ENCODE results near the gene MFN2. TPM values are rescaled to one million over a fixed set of nuclear protein-coding genes. Genes with fewer than 3 reads are reported as not detected.
"Not testable (repeated sequence)": the region's sequence is repeated elsewhere in the genome, so short reads cannot be mapped to it uniquely, and the experiment has no call there.

The MFN2 gene
- total RNA-seq, 1 experiment from 2014 or later: 32.0 TPM

DNA sequence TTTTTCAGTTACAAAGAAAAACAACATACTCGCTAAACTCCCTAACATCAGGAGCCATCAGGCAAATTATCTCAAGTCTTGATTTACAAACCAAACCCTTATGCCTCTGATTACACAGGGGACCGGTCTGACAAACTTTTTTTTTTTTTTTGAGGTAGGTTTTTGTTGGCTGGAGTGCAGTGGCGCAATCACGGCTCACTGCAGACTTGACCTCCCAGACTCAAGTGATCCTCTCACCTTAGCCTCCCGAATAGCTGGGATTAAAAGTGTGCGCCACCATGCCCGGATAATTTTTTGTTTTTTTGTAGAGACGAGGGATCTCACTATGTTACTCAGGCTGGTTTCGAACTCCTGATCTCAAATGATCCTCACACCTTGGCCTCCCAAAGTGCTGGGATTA, 35.3 kb downstream of the MFN2 start:
- no peak for DNase-seq (ENCODE audit: extremely low read depth, low read depth)

DNA sequence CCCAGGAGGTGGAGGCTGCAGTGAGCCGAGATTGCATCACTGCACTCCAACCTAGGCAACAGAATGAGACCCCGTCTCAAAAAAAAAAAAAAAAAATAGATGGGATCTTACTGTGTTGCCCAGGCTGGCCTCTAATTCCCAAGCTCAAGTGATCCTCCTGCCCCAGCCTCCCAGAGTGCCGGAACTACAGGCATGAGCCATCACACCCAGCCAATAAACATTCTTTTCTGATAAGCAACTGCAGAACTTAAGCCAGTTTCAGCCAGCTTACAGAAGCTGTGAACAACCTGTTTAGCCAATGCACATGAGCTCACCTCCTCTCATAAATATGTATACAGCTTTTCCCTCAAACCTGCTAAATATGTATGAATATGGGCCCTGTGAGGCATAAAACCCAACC, 35.9 kb downstream of the MFN2 start:
- DNase-seq (ENCODE audit: extremely low read depth, low read depth): no peak

DNA sequence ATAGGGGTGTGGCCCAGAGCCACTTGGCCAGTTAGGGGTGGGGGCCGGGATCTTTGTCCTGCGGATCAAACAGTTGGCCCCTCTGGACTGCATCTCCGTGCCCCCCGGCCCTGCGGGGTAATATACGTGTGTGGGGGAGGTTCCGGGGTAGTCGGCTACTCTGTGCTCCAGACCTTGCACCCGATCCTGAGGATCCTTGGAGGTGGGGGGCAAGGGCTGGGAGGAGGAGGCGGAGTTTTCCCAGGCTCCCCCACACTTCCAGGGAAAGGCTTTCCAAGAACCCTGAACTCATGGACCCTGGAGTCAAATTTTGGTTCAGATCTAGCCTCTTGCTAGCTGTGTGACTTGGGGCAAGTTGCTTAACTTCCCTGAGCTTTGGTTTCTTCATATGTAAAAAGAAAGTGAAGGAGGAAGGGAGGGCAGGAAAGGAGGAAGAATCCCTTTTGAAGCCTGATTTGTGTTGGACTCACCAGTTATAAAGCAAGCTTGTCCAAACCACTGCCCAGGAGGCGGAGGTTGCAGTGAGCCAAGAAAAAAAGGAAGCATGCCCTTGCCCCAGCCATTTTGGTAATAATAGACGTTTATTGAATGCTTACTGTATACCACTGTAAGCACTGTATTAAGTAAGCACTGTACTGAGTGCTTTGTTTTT, 39.7 kb downstream of the MFN2 start:
- DNase-seq (ENCODE audit: extremely low read depth, low read depth): no peak

DNA sequence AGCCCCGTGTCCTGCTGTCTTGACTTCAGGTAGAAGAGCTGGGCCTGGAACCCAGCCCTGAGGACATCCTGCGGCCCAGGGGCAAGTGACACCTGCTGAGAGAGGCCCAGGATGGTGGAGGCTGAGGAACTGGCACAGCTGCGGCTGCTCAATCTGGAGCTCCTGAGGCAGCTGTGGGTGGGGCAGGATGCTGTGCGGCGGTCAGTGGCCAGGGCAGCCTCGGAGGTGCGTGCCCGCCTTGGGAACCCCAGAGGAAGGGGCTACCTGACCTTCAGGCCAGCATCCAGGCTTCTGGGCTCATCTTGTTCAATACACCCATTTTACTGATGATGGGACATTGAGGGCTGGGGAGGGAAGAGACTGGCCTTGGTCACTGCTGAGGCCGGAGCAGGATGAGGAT, 41.4 kb downstream of the MFN2 start:
- DNase-seq (ENCODE audit: extremely low read depth, low read depth): no peak

DNA sequence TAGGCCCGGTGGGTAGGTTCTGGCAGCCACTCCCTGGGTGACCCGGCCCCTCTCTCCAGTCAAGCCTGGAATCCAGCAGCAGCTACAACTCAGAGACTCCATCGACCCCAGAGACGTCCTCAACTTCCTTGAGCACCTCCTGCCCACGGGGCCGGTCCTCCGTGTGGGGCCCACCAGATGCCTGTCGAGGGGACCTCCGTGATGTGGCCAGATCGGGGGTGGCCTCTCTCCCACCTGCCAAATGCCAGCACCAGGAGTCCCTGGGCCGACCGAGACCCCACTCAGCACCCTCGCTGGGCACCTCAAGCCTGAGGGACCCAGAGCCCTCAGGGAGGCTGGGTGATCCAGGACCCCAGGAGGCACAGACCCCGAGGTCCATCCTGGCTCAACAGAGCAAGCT, 41.8 kb downstream of the MFN2 start:
- DNase-seq (ENCODE audit: extremely low read depth, low read depth): no peak

DNA sequence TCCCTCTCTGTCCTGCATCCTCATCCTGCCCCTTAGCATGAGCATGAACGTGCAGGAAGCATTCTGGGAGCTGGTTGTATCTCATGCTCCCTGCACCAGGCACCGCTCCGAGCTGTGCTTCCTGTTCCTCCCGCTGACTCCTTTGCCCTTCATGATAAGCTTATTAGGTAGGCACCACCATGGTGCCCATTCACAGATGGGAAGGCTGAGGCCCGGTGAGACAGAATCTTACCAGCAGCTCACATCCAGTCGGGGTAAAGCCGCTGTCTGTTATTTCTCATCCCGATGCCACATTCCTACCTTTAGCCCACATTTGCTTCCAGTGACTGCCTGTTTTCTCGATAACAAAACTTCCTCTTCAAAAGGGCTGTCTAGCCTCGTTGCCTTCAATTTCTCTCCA, 46.3 kb downstream of the MFN2 start:
- no peak for DNase-seq (ENCODE audit: extremely low read depth, low read depth)

DNA sequence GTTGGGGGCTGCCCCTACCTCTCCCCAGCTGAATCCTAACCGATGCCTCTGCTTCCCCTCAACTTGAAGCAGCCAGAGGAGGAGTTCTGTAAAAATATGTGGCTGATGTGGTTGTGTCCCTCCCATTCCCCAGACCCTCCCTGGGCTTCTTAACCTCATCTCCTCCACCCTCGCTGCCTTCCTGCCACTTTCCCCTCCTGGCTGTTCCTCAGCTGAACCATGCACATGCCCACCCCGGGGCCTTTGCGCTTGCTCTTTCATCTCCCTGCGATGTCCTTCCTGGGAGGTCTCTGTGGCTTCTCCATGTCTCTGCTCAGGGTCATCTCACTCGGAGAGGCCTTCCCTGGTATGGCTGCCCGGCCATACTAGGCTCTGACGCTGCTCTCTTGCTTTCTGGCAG, 48.0 kb downstream of the MFN2 start:
- DNase-seq (ENCODE audit: extremely low read depth, low read depth): no peak

DNA sequence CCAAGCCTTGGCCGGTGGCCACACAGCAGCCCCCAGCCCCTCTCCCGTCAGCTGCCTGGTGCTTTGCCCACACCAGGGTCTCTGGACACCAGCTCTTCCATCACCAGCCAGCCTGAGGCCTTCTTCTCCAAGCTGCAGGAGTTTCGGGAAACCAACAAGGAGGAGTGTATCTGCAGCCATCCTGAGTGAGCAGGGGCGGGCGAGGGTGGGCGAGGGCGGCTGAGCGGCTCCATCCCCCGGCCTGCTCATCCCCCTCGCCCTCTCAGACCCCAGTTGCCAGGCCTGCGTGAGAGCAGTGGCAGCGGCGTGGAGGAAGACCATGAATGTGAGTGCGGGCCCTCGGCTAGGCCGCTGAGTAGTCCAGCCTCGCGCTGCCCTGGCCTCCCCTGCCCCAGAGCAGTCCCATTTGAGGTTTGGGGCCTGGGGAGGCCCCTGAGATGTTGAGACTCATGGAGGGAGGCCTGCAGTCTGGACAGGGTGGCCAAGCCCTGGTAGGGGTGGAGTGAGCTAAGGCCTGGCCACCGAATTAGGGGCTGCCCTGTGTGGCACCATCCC, 48.8 kb downstream of the MFN2 start:
- no peak for DNase-seq (ENCODE audit: extremely low read depth, low read depth)

DNA sequence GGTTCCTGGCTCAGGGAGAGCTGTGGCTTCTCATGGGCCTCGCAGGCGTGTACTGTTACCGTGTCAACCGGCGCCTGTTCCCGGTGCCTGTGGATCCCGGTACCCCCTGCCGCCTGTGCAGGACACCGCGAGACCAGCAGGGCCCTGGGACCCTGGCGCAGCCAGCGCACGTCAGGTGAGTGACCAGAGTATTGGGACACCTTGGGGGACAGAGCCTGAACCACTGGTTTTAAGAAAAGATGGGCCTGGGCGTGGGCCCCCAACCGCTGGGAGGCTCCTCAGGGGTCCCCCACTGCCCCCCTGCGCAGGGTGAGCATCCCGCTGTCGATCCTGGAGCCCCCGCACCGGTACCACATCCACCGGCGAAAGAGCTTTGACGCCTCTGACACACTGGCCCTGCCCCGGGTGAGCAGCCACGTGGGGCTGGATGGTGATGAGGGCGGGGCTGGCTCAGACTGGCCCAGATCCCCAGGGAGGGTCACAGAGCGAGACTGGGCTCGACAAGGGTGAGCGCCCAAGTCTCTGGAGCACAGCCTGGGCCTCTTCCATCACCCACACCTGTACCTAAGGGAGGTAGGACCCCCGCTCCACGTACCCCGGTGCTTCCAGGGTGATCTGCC, 49.6 kb downstream of the MFN2 start:
- no peak for DNase-seq (ENCODE audit: extremely low read depth, low read depth)

DNA sequence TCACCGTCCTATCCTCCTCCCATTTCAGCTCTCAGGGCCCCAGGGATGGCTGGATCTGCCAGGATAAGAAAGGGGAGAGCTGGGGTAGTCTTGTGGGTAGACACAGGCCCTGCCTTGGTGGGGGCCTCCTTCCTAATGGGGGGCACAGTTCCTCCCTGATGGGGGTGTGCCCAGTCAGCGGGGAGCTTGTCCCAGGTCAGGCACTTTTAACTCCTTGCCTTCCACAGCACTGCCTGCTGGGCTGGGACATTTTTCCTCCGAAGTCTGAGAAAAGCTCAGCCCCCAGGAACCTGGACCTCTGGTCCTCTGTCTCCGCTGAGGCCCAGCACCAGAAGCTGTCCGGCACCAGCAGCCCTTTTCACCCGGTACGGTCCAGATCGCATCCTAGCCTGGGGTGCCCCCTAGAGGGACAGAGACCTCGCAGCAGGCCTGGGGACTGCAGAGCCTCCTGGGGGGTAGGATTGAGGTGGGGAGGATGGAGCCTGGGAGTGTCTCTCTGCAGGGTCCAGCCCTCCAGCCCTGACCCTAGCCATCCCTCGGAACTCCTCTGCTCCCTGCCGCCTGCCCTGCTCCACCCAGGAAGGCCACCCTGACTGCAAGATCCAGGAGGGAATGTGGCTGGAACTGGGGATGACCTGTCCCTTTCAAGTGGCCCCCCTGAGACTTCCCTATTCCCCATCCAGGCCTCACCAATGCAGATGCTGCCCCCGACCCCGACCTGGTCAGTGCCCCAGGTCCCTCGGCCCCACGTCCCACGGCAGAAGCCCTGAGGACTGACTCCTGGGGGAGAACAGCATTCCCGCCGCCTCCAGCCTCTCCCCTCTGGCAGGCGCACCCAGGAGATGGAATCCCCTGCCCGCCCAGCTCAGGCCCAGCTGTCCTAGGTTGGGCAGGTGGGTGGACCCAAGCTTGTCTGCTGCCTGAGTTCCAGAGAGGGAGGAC, 51.1 kb downstream of the MFN2 start:
- DNase-seq (ENCODE audit: extremely low read depth, low read depth): peak; percentile 11

DNA sequence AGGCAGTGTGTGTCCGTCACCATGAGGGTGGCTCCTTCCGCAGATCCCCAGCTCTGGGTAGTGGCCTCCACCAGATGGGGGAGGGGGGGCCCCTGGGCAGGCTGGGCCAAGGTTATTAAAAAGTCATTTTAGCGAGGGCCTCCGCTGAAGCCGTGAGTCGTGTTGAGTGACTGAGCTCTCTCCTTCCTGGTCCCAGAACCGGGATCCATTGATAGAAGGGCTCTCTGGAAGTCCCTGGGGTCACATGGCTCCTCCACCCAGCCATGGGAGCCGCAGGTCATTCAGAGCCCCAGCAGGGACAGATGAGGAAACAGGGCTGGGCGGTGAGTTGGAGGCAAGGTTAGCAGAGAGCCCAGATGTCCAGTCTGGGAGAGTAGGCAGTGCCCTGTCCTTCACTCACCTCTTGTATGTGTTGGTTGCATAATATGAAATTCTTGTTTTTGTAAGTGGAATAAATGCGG, 51.9 kb downstream of the MFN2 start:
- DNase-seq (ENCODE audit: extremely low read depth, low read depth): no peak

DNA sequence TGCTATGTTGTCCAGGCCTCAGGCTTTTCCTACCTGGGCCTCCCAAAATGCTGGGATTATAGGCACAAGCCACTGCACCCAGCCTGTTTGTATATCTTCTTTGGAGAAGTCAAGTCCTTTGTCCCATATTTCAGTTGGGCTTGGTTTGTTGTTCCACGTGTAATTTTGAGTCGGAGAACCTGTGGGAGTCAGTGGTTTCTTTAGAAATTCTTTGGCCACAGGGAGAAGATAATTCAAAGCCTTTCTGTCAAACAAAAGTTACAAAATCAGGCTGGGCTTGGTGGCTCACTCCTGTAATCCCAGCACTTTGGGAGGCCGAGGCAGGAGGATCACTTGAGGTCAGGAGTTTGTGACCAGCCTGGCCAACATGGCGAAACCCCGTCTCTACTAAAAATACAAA, 53.2 kb downstream of the MFN2 start:
- DNase-seq (ENCODE audit: extremely low read depth, low read depth): not testable (repeated sequence)

DNA sequence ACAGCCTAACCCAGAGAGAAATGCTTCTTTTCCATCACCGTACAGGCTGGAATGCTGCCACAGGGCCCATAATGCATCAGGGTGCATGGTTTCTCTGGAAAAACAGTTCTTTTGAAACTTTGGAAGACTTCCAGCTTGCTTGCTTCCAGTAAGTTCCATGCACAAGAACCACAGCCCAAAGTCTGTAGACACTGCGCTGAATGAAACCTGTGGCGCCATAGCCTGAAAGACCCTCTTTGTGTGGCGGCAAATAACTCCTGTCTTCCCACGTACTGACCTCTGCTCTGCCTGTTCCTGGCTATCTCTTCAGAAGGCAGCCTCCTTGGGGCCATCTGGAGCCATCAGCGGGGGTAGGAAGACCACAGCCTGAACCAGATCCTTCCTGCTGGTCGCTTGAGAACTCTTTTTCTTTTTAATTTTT, 54.1 kb downstream of the MFN2 start:
- DNase-seq (ENCODE audit: extremely low read depth, low read depth): no peak

DNA sequence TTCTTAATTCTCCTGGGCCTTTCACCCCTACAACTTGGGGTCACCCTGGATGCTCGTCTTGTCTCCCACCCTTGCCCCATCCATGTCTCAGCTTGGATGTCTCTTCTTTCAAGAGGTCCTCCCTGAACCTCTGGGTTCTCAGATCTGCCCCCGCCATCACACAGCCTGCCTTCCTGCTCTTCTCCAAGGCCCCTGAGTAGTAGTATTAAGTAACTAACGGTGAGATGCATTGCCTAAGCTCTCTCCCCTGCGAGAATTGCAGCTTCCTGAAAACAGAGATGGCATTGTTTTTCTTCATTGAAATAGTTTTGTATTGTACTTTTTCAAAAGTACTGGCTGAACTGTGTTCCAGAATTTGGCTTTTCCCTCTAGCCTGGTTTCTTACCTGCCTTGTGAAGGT, 55.1 kb downstream of the MFN2 start:
- no peak for DNase-seq (ENCODE audit: extremely low read depth, low read depth)

DNA sequence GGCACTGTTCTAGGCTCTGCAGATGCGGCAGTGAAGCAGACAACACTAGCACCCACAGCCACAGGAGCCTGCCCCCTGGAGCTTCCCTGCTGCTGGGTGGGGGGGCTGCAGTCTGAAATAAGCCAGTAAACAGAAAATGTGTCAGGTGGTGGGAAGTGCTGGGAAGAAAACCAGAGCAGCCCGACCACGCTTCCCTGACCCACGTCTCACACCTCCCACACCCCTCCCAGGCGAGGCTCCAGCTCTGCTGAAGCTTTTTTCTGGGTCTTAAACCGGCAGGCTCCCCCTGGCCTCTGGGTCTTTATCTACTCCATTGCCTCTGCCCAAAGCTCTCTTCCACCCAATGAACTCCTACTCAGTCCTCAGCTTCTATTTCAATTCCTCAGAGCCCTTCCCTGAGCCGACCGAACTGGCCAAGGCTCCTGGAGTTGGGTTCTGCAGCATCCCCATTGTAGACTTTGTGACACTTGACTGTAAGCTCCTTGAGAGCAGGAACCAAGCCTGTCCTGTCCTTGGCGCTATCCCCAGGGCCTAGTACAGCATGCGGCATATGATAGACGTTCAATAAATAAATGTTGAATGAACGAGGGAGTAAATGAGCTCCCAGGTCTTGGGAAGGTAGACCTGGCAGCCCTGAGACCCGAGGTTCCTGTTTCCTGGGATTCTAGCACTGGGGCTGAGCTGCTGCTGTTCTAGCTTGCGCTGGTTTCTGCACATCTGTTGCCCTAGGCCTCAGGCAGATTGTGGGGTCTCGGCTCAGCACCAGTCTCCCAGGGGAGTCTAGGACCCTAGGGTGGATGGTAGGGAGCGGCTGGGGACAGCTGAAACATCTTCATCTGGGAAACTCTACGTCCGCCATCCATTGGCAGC, 57.5 kb downstream of the MFN2 start:
- DNase-seq (ENCODE audit: extremely low read depth, low read depth): no peak

DNA sequence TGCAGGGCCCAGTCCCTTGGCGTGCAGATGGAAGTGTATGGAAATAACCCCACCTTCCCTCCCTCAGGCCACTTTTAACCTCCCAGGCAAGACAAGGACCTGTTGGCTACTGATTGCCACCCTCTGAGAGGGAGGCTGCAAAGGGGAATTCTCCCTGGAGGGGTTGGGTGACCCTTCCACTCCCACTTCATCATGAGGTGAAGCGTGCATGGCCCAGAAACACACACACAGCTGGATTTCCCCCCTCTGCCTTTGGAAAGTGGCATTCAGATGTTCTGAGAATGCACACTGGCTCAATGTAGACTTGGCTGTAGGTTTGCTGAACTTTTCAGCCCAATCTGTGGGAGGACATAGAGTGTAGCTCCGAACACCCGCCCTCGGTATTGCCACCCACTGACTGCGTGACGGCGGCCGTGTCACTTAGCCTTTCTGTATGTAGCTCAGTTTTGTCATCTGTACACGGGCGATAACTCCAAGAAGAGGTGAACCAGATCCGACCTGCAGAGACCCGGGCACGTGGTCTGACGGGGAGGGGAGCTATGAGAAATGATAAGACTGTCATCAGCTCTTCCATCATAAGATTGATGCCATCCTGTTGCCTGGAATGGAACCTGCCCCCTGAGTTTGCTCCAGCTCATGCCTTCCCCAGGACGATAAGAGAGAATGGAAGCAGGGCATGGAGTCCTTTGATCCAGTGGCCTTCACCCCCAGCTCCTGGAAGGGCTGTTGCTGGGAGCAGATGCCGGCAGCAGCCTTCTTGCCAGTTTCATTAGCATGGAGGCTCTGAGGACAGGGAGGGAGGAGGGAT, 58.3 kb downstream of the MFN2 start:
- DNase-seq (ENCODE audit: extremely low read depth, low read depth): no peak

DNA sequence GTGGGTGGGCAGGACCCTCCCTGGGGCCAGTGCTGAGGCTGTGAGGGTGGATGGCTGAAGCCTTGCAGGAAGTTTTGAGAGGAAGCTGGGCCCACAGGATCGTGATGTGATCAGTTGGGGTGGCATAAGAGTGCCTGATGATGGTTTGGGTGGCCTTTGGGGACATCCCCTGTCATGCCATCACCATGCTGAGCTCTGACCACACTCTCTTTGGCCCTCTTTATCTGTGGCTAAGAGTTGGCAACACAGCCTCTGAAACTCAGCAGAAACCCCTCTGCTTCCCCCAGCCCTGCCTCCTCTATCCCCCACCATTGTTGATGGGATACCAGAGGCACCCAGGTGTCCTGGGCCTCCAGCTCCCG, 58.9 kb downstream of the MFN2 start:
- DNase-seq (ENCODE audit: extremely low read depth, low read depth): no peak

DNA sequence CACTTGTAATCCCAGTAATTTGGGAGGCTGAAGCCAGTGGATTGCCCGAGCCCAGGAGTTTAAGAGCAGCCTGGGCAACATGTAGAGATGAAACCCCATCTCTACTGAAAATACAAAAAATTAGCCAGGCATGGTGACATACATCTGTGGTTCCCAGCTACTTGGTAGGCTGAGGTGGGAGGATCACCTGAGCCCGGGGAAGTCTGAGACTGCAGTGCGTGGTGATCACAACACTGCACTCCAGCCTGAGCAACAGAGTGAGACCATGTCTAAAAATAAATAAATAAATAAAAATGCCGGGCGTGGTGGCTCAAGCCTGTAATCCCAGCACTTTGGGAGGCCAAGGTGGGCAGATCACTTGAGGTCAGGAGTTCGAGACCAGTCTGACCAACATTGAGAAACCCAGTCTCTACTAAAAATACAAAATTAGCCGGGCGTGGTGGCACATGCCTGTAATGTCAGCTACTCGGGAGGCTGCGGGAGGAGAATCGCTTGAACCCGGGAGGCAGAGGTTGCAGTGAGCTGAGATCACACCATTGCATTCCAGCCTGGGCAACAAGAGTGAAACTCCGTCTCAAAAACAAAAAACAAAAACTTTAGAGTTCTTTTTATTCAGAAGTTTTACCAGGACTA, 59.7 kb downstream of the MFN2 start:
- not testable (repeated sequence) for DNase-seq (ENCODE audit: extremely low read depth, low read depth)

DNA sequence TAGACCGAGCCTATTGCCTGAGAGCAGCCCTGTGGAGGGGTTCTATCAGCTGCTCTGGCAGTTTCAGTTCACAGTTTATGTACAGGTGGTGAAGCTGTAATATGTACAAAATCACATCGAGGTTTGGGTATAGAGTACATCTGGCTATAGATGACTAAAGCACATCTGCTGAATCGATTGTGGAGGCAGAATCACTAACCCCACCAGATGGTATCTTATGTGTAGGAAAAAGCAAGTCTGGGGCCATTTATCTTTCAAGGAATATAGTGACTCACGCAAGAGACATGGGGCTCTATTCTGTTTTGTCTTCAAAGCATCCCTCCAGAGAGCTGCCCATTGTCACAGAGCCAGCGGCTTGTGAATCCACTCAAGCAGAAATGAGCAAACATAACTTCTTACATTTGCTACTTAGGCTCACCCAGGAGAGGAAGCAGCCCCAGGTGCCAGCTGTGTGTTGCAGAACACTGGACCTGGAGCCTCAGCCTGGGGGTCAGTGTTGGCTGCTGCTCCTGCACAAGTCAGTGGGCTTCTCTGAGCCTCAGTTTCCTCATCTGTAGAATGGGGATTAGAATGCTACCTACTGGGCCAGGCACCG, 60.3 kb downstream of the MFN2 start:
- DNase-seq (ENCODE audit: extremely low read depth, low read depth): no peak
